COLO668 (cell line): ENCODE measurements around the gene PFKFB4.
"Not testable (repeated sequence)": the region's sequence is repeated elsewhere in the genome, so short reads cannot be mapped to it uniquely, and the experiment has no call there.

Experiments used
- DNase-seq: peaks from one replicate; lab custom pipeline; 2025; ENCODE audit not compliant: unreplicated experiment; lab: John Stamatoyannopoulos, UW

PFKFB4 gene

GRCh38 chr3:48502121-48502520 is 54.5 kb downstream of the PFKFB4 start:
- DNase-seq = no peak

GRCh38 chr3:48501196-48501595 is 55.4 kb downstream of the PFKFB4 start:
- no peak for DNase-seq

GRCh38 chr3:48500656-48501055 is 55.9 kb downstream of the PFKFB4 start:
- DNase-seq = no peak

- no peak for DNase-seq
Measured at GRCh38 chr3:48493203-48493501, 63.5 kb downstream of the PFKFB4 start.

- DNase-seq = no peak
Measured at GRCh38 chr3:48492461-48493202, 64.0 kb downstream of the PFKFB4 start.

GRCh38 chr3:48486952-48487351 is 69.7 kb downstream of the PFKFB4 start:
- no peak for DNase-seq

- DNase-seq = not testable (repeated sequence)
Measured at GRCh38 chr3:48482822-48483221, 73.8 kb downstream of the PFKFB4 start.

GRCh38 chr3:48480891-48481290 is 75.7 kb downstream of the PFKFB4 start:
- DNase-seq = not testable (repeated sequence)

GRCh38 chr3:48478626-48479555 is 77.7 kb downstream of the PFKFB4 start:
- no peak for DNase-seq

- DNase-seq = no peak
Measured at GRCh38 chr3:48477959-48478520, 78.6 kb downstream of the PFKFB4 start.

GRCh38 chr3:48476426-48477053 is 80.1 kb downstream of the PFKFB4 start:
- peak; percentile 91 for DNase-seq

GRCh38 chr3:48475188-48475587 is 81.4 kb downstream of the PFKFB4 start:
- DNase-seq = no peak

- no peak for DNase-seq
Measured at GRCh38 chr3:48474619-48475018, 82.0 kb downstream of the PFKFB4 start.

- not testable (repeated sequence) for DNase-seq
Measured at GRCh38 chr3:48474031-48474430, 82.6 kb downstream of the PFKFB4 start.

- no peak for DNase-seq
Measured at GRCh38 chr3:48473617-48473952, 83.0 kb downstream of the PFKFB4 start.

- peak; percentile 84 for DNase-seq
Measured at GRCh38 chr3:48472923-48473616, 83.5 kb downstream of the PFKFB4 start.

- DNase-seq = no peak
Measured at GRCh38 chr3:48472673-48472922, 84.0 kb downstream of the PFKFB4 start.

GRCh38 chr3:48470286-48470685 is 86.3 kb downstream of the PFKFB4 start:
- DNase-seq = no peak

- no peak for DNase-seq
Measured at GRCh38 chr3:48469046-48469915, 87.3 kb downstream of the PFKFB4 start.

GRCh38 chr3:48468329-48468731 is 88.3 kb downstream of the PFKFB4 start:
- DNase-seq = peak; percentile 41
